Activated CD4-positive, alpha-beta T cell treated with anti-CD3 and anti-CD28 coated beads for 4 hours (primary cell): Measurements from ENCODE around the gene SERPING1.

Experiments
- DNase-seq, 2 donors: peaks; one replicate each; pipeline ENCODE4 v3.0.0-alpha.2; 2020

The SERPING1 gene

GRCh38 chr11:57597461-57597915, at the start of gene SERPING1:
SERPING1 (plus strand) TSS chr11:57597685; CDS start chr11:57598271, 586 bp downstream.
- DNase-seq = no peak

GRCh38 chr11:57547854-57548377, 49.6 kb upstream of the SERPING1 start:
- no peak for DNase-seq

GRCh38 chr11:57549983-57550382, 47.5 kb upstream of the SERPING1 start:
- DNase-seq = no peak

GRCh38 chr11:57551941-57552340, 45.5 kb upstream of the SERPING1 start:
- no peak for DNase-seq

- DNase-seq = no peak
Measured at GRCh38 chr11:57552479-57552878, 45.0 kb upstream of the SERPING1 start.

- DNase-seq = no peak
Measured at GRCh38 chr11:57555393-57555792, 42.1 kb upstream of the SERPING1 start.

GRCh38 chr11:57556041-57556440, 41.4 kb upstream of the SERPING1 start:
- no peak for DNase-seq

GRCh38 chr11:57560146-57560545, 37.3 kb upstream of the SERPING1 start:
- no peak for DNase-seq

- no peak for DNase-seq
Measured at GRCh38 chr11:57562596-57562995, 34.9 kb upstream of the SERPING1 start.

GRCh38 chr11:57566005-57566904, 31.2 kb upstream of the SERPING1 start:
- DNase-seq = peak; percentile 53 to 56

- DNase-seq = peak; percentile 46 to 47
Measured at GRCh38 chr11:57566905-57567514, 30.5 kb upstream of the SERPING1 start.

- DNase-seq = peak; percentile 65 to 78
Measured at GRCh38 chr11:57567515-57568329, 29.8 kb upstream of the SERPING1 start, which contains the start of gene UBE2L6. UBE2L6 (minus strand) TSS chr11:57567672; CDS start chr11:57567611, 61 bp downstream.

GRCh38 chr11:57568330-57568766, 29.1 kb upstream of the SERPING1 start:
- peak; percentile 83 to 90 for DNase-seq

GRCh38 chr11:57571606-57572005, 25.9 kb upstream of the SERPING1 start:
- DNase-seq = no peak

- DNase-seq = no peak
Measured at GRCh38 chr11:57574061-57574460, 23.4 kb upstream of the SERPING1 start.

- no peak for DNase-seq
Measured at GRCh38 chr11:57584341-57584740, 13.1 kb upstream of the SERPING1 start.

- no peak for DNase-seq
Measured at GRCh38 chr11:57585301-57585700, 12.2 kb upstream of the SERPING1 start.

GRCh38 chr11:57586711-57587245, 10.7 kb upstream of the SERPING1 start:
- DNase-seq = no peak

GRCh38 chr11:57588046-57588710, 9.3 kb upstream of the SERPING1 start:
- DNase-seq = no peak

GRCh38 chr11:57596266-57596885, 1.1 kb upstream of the SERPING1 start:
- no peak for DNase-seq
